ENCODE results near the gene BTF3L4. TPM values are rescaled to one million over a fixed set of nuclear protein-coding genes. Genes with fewer than 3 reads are reported as not detected.

The BTF3L4 gene
- total RNA-seq, 1 donor from 2014 or later = 29.9 TPM

DNA sequence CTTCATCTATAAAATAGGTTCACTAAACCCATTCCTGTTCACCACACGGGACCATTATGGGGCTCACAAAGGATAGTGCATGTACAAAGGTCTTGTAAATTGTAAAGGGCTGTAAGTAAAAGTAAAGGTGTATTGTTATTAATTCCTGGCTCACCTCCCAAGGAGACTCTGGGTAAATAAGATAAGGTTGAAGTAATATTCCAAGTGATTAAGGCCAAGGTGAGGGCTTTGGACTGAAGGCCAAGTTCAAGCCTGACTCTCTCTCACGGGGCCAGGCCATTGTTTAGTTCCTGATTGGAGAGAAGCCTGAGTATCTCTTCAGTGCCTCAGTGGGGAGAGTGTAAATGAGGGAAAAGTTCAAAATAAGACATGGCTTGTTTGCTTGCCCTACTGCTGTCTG, 66.3 kb downstream of the BTF3L4 start:
- DNase-seq (ENCODE audit: low read depth in 2 of 2) = no peak

DNA sequence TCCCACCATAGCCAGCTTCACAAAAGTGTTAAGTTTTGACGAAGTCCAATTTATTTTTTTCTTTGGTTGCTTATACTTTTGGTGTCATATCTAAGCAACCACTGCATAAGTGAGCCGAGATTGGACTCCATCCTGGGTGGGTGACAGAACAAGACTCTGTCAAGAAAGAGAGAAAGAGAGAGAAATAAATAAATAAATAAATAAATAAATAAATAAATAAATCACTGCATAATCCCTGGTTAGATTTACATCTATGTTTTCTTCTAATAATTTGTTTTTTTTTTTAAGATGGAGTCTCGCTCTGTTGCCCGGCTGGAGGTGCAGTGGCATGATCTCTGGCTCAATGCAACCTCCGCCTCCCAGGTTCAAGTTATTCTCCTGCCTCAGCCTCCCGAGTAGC, 67.5 kb downstream of the BTF3L4 start:
- DNase-seq (ENCODE audit: low read depth in 2 of 2) = no peak

DNA sequence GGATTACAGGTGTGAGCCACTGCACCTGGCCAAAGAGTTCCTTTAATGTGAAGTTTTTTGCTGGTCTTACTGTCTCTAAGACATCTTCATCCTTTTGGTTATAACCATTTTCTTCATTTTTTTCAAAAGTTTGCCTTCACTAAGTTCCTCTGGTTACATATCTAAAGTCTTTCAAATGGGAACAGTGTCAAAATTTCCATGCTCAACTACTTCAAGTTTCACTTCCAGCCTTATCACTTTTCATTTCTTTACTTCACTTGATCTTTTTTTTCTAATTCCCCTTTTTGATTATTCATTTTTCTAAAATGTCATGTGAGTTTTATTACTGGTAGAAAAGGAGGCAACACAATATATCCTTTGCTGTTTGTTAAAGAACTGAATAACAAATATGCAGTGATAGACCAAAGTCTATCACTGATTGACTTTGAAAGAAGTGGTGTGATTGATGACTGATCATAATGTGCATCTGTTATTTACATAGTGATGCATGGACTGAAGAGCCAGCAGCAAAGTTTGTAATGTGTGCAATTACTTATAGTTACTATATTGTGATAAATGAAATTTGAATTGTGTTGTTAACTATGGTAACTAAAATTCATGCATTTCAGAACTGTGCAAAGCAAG, 69.8 kb downstream of the BTF3L4 start:
- no peak for DNase-seq (ENCODE audit: low read depth in 2 of 2)

- DNase-seq (ENCODE audit: low read depth in 2 of 2) = peak; percentile 77 to 85
Measured at GRCh38 chr1:52127181-52128180, 71.4 kb downstream of the BTF3L4 start.

- DNase-seq (ENCODE audit: low read depth in 2 of 2) = peak; percentile 87 to 96
Measured at GRCh38 chr1:52139817-52140540, 83.9 kb downstream of the BTF3L4 start.

Other genes starting within 250 kb of the BTF3L4 start
- gene NRDC, start 177.6 kb upstream of the BTF3L4 start, total RNA-seq = 44.2 and 47.5 TPM in 2 replicates
- gene RAB3B, start 65.6 kb upstream of the BTF3L4 start, total RNA-seq = 2.1 and 4.0 TPM in 2 replicates
- gene KTI12, start 22.5 kb upstream of the BTF3L4 start, total RNA-seq = 8.3 and 11.8 TPM in 2 replicates
- 20.2 and 20.3 TPM in 2 replicates for gene TXNDC12, start 1.1 kb upstream of the BTF3L4 start, total RNA-seq
- 21.7 and 30.7 TPM in 2 replicates for gene ZFYVE9, start 85.8 kb downstream of the BTF3L4 start, total RNA-seq

Measured in dermis microvascular lymphatic vessel endothelial cell (primary cell).